GM12878 (cell line): ENCODE results near the gene RPS8.

Experiments used
- BCL3 ChIP-seq: IDR thresholded peaks from 2 replicates; pipeline ENCODE4 v1.6.1; 2011; ENCODE audit warnings: borderline replicate concordance, low read depth, mild to moderate bottlenecking, moderate library complexity, low read length; ENCODE audit not compliant: insufficient read depth, poor library complexity, severe bottlenecking
- BCLAF1 ChIP-seq: fragments of 450-650 bp; IDR thresholded peaks from 2 replicates; pipeline ENCODE4 v1.6.1; 2017; ENCODE audit warnings: antibody characterized with exemption, mild to moderate bottlenecking, moderate library complexity
- CBFB ChIP-seq: IDR thresholded peaks from 2 replicates; pipeline ENCODE4 v1.6.1; 2016; ENCODE audit warnings: antibody characterized with exemption, low read depth
- CTCF ChIP-seq, 3 experiments: IDR thresholded peaks in 2 of 3; conservative IDR thresholded peaks in 1 of 3; 2 replicates each; pipeline ENCODE4 v1.5.1; 2011; ENCODE audit warnings: low read depth in 3 of 3, low read length in 3 of 3, mild to moderate bottlenecking in 3 of 3, control low read depth in 2 of 3, moderate library complexity in 2 of 3, inconsistent platforms in 1 of 3, mixed read lengths in 1 of 3; ENCODE audit not compliant: control insufficient read depth in 2 of 3, insufficient read depth in 1 of 3; ENCODE audit errors: extremely low read depth in 1 of 3
- EZH2 ChIP-seq: IDR thresholded peaks from 2 replicates; pipeline ENCODE4 v1.6.1; 2012; ENCODE audit warnings: low read depth, mild to moderate bottlenecking, control low read depth, inconsistent platforms, low read length, borderline replicate concordance; ENCODE audit not compliant: control insufficient read depth
- GABPA ChIP-seq: IDR thresholded peaks from 2 replicates; pipeline ENCODE4 v1.6.1; 2014; ENCODE audit warnings: antibody characterized with exemption, low read depth, mild to moderate bottlenecking, inconsistent platforms
- IKZF1 ChIP-seq: fragments of 450-650 bp; conservative IDR thresholded peaks from 2 replicates; pipeline ENCODE4 v1.6.1; 2017; ENCODE audit warnings: antibody characterized with exemption, mild to moderate bottlenecking
- MEF2B ChIP-seq: fragments of 450-650 bp; IDR thresholded peaks from 2 replicates; pipeline ENCODE4 v1.6.1; 2018; ENCODE audit warnings: mild to moderate bottlenecking, moderate library complexity; ENCODE audit not compliant: partially characterized antibody, poor library complexity, severe bottlenecking
- NR2C1 ChIP-seq: fragments of 450-650 bp; IDR thresholded peaks from 2 replicates; pipeline ENCODE4 v1.6.1; 2017; ENCODE audit warnings: antibody characterized with exemption, mild to moderate bottlenecking, moderate library complexity
- NRF1 ChIP-seq: conservative IDR thresholded peaks from 2 replicates; pipeline ENCODE4 v1.6.1; 2011; ENCODE audit warnings: mild to moderate bottlenecking, low read depth, low read length, improper control_type of control experiment
- POLR2A ChIP-seq: IDR thresholded peaks from 2 replicates; pipeline ENCODE4 v1.6.1; 2011; ENCODE audit warnings: low read depth, mild to moderate bottlenecking, low read length
- USF2 ChIP-seq: IDR thresholded peaks from 2 replicates; pipeline ENCODE4 v1.6.1; 2011; ENCODE audit warnings: low read depth, low read length, improper control_type of control experiment, borderline replicate concordance
- ZBTB4 ChIP-seq: fragments of 450-650 bp; formaldehyde crosslinking; IDR thresholded peaks from 2 replicates; pipeline ENCODE4 v1.4.0; 2022; ENCODE audit warnings: mild to moderate bottlenecking, moderate library complexity
- ZNF592 ChIP-seq: fragments of 450-650 bp; IDR thresholded peaks from 2 replicates; pipeline ENCODE4 v1.6.1; 2017; ENCODE audit warnings: mild to moderate bottlenecking, moderate library complexity

- no peak for TF ChIP-seq CTCF (IDR thresholded peaks at IDR 0.05 in 2 of 3, conservative IDR thresholded peaks at IDR 0.05 in 1 of 3; ENCODE audit: control insufficient read depth in 2 of 3, extremely low read depth in 1 of 3, insufficient read depth in 1 of 3, low read depth in 3 of 3, low read length in 3 of 3)
- no peak for TF ChIP-seq ZNF592
- TF ChIP-seq NRF1, result no peak
- no peak for TF ChIP-seq CBFB
- no peak for TF ChIP-seq EZH2
- no peak for TF ChIP-seq POLR2A
- no peak for TF ChIP-seq IKZF1
- no peak for TF ChIP-seq BCLAF1
- no peak for TF ChIP-seq NR2C1
- no peak for TF ChIP-seq BCL3
- no peak for TF ChIP-seq USF2
- TF ChIP-seq MEF2B, result no peak
- TF ChIP-seq ZBTB4, result no peak
- no peak for TF ChIP-seq GABPA
Measured at GRCh38 chr1:44785501-44786137, 10.3 kb downstream of the RPS8 start.
